ENCODE results near the gene FAM200C.

DNA sequence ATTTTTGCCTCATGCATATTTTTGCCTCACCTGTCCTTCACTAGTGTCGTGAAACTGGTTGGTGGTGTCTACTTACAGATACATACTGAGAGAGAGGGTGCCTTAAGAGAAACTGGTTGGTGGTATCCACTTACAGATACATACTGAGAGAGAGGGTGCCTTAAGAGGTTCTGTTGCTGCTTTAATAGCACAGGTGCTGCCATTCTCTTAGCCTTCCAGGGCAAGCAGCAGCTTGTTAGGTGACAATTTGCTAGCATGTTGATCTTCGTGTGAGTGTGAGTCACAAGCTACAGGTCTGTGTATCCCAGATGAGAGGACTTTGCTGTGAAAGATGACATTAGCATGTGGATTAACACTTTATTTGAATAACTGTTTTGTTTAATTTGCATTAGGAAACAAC, 23.2 kb upstream of the FAM200C start:
- TF ChIP-seq ARNTL (CRISPR knock-in tag; IDR thresholded peaks at IDR 0.05; ENCODE audit: borderline replicate concordance, low read depth) = no peak
- TF ChIP-seq, protein P1, sequence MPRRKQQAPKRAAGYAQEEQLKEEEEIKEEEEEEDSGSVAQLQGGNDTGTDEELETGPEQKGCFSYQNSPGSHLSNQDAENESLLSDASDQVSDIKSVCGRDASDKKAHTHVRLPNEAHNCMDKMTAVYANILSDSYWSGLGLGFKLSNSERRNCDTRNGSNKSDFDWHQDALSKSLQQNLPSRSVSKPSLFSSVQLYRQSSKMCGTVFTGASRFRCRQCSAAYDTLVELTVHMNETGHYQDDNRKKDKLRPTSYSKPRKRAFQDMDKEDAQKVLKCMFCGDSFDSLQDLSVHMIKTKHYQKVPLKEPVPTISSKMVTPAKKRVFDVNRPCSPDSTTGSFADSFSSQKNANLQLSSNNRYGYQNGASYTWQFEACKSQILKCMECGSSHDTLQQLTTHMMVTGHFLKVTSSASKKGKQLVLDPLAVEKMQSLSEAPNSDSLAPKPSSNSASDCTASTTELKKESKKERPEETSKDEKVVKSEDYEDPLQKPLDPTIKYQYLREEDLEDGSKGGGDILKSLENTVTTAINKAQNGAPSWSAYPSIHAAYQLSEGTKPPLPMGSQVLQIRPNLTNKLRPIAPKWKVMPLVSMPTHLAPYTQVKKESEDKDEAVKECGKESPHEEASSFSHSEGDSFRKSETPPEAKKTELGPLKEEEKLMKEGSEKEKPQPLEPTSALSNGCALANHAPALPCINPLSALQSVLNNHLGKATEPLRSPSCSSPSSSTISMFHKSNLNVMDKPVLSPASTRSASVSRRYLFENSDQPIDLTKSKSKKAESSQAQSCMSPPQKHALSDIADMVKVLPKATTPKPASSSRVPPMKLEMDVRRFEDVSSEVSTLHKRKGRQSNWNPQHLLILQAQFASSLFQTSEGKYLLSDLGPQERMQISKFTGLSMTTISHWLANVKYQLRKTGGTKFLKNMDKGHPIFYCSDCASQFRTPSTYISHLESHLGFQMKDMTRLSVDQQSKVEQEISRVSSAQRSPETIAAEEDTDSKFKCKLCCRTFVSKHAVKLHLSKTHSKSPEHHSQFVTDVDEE (CRISPR knock-in tag; IDR thresholded peaks at IDR 0.05) = no peak
